ENCODE data around the gene DYNLT2.

GRCh38 chr6:169701954-169702839 lies 49.2 kb downstream of the DYNLT2 start, which contains the start of the genes C6orf120 and WDR27:
- TF ChIP-seq EZH2phosphoT487 (IDR thresholded peaks at IDR 0.05; ENCODE audit: insufficient read depth, low read depth), result no peak
- TF ChIP-seq EZH2 (IDR thresholded peaks at IDR 0.05; ENCODE audit: insufficient read depth, poor library complexity, severe bottlenecking), result no peak

Data from GM23248 (cell line).